K562 (cell line): ENCODE results near the gene PTPRR. TPM values are rescaled to one million over a fixed set of nuclear protein-coding genes. Genes with fewer than 3 reads are reported as not detected.

Source experiments
- ARID3B ChIP-seq: fragments of 250-450 bp; sonication (Bioruptor Pico); IDR thresholded peaks from 2 replicates; pipeline ENCODE4 v1.4.0; 2020; ENCODE audit warnings: borderline replicate concordance
- CBFA2T3 ChIP-seq: fragments of 450-650 bp; IDR thresholded peaks from 2 replicates; pipeline ENCODE4 v1.6.1; 2017
- CGGBP1 ChIP-seq: fragments of 250-450 bp; sonication (Bioruptor Pico); IDR thresholded peaks from 2 replicates; pipeline ENCODE4 v1.9.0; 2021; ENCODE audit warnings: mild to moderate bottlenecking
- GTF2E2 ChIP-seq: fragments of 200-800 bp; sonication (Bioruptor generic); IDR thresholded peaks from 2 replicates; pipeline ENCODE4 v1.6.1; 2016; ENCODE audit warnings: missing genetic modification characterization, missing compliant biosample characterization
- GTF3C2 ChIP-seq: IDR thresholded peaks from 3 replicates; pipeline ENCODE4 v1.6.1; 2011; ENCODE audit warnings: borderline replicate concordance, mild to moderate bottlenecking, moderate library complexity; ENCODE audit not compliant: insufficient read length; ENCODE audit errors: extremely low read depth
- HMG20B ChIP-seq: fragments of 250-450 bp; sonication (Bioruptor Pico); IDR thresholded peaks from 2 replicates; pipeline ENCODE4 v1.5.0; 2021; ENCODE audit warnings: mild to moderate bottlenecking
- MXI1 ChIP-seq: IDR thresholded peaks from 2 replicates; pipeline ENCODE4 v1.6.1; 2011; ENCODE audit warnings: low read depth, mild to moderate bottlenecking, improper control_type of control experiment, low read length
- NR0B1 ChIP-seq: fragments of 450-650 bp; IDR thresholded peaks from one replicate; pipeline ENCODE4 v1.6.1; 2018; ENCODE audit warnings: mild to moderate bottlenecking, moderate library complexity; ENCODE audit not compliant: partially characterized antibody
- POU5F1 ChIP-seq: fragments of 150-350 bp; IDR thresholded peaks from 2 replicates; pipeline ENCODE4 v1.6.1; 2014; ENCODE audit warnings: borderline replicate concordance, low read length, low read depth, mild to moderate bottlenecking; ENCODE audit not compliant: partially characterized antibody
- RFX5 ChIP-seq: IDR thresholded peaks from 2 replicates; pipeline ENCODE4 v1.6.1; 2011; ENCODE audit warnings: low read depth, mild to moderate bottlenecking, improper control_type of control experiment, low read length
- SMAD4 ChIP-seq: fragments of 250-450 bp; sonication (Bioruptor Pico); conservative IDR thresholded peaks from 2 replicates; pipeline ENCODE4 v1.8.0; 2021; ENCODE audit warnings: inconsistent platforms, mild to moderate bottlenecking, moderate library complexity
- TBL1XR1 ChIP-seq, 2 experiments: IDR thresholded peaks; 2 replicates each; pipeline ENCODE4 v1.6.1; 2012; ENCODE audit warnings: improper control_type of control experiment in 2 of 2, low read length in 2 of 2, mild to moderate bottlenecking in 1 of 2
- ZBTB33 ChIP-seq: sonication (generic); formaldehyde crosslinking; IDR thresholded peaks from 2 replicates; pipeline ENCODE4 v1.8.1; 2023; ENCODE audit warnings: mild to moderate bottlenecking, missing genetic modification reagents
- ZNF518B ChIP-seq: fragments of 250-450 bp; sonication (Bioruptor Pico); IDR thresholded peaks from 2 replicates; pipeline ENCODE4 v1.5.0; 2021; ENCODE audit warnings: mild to moderate bottlenecking, moderate library complexity
- polyA plus RNA-seq, 8 experiments: library from polyadenylated mRNA; depleted of rRNA in 4 of 8; stranded (reverse) in 5 of 8; unstranded in 3 of 8; fragments of >200 nt; fragmentation: Nextera tagmentation in 2 of 8; fragmentation: Illumina TruSeq in 1 of 8; extraction: Ambion mirVana in 2 of 8; extraction: Trizol in 1 of 8; gene quantifications; 2 replicates each; pipeline versions ENCODE4 v1.2.1 to v1.2.3, GENCODE V29; 2011 to 2014; ENCODE audit warnings: inconsistent platforms in 1 of 8, missing spikeins in 1 of 8
- total RNA-seq, 7 experiments: library from RNA; depleted of rRNA in 6 of 7; stranded (reverse); fragments of >200 nt in 6 of 7; fragmentation: Illumina TruSeq in 2 of 7; extraction: Trizol in 2 of 7; gene quantifications; 2 replicates each; pipeline versions ENCODE4 v1.2.1 to v1.2.3, GENCODE V29; 2011 to 2021; ENCODE audit warnings: low replicate concordance in 1 of 7

Gene PTPRR
- total and polyA plus RNA-seq, 9 of the 15 experiments (the other 6 are each of a cell fraction or from before 2014, with no cell fraction given), result 6.6 to 41.7 (median 12.3) TPM

- TF ChIP-seq ZBTB33 (no peak), SMAD4 (CRISPR knock-in tag) (peak; percentile 30), CBFA2T3 (no peak), HMG20B (CRISPR knock-in tag) (no peak), GTF2E2 (tag) (no peak), NR0B1 (no peak), TBL1XR1 (IDR thresholded peaks at IDR 0.05; ENCODE audit: low read length in 2 of 2) (no peak), RFX5 (no peak), ZNF518B (no peak), CGGBP1 (CRISPR knock-in tag) (no peak), MXI1 (peak; percentile 53; the same call in 1 of the 2 replicates), ARID3B (CRISPR knock-in tag) (no peak), POU5F1 (no peak), GTF3C2 (no peak)
Measured at GRCh38 chr12:70722584-70723343, 197.8 kb downstream of the PTPRR start (continued).
